Trophoblast cell (in vitro differentiated cells and primary cell): ENCODE results near the gene MXRA7.

Experiments
- DNase-seq, 2 donors: peaks; one replicate each; pipeline ENCODE4 v3.0.0-alpha.2; 2016
- H2AFZ ChIP-seq: 2 replicates; pipeline ENCODE4 v1.6.1; 2013; ENCODE audit warnings: low read length, moderate library complexity, mild to moderate bottlenecking; ENCODE audit not compliant: insufficient read depth, poor library complexity
- H2AK5ac ChIP-seq: 2 replicates; pipeline ENCODE4 v1.6.1; 2013; ENCODE audit warnings: mild to moderate bottlenecking, low read length
- H2BK120ac ChIP-seq: 2 replicates; pipeline ENCODE4 v1.6.1; 2013; ENCODE audit warnings: low read length, mild to moderate bottlenecking, moderate library complexity; ENCODE audit not compliant: insufficient read depth, poor library complexity
- H2BK12ac ChIP-seq: 2 replicates; pipeline ENCODE4 v1.6.1; 2013; ENCODE audit warnings: mild to moderate bottlenecking, low read length, moderate library complexity
- H2BK5ac ChIP-seq: 2 replicates; pipeline ENCODE4 v1.6.1; 2013; ENCODE audit warnings: low read length, low read depth, moderate library complexity, mild to moderate bottlenecking; ENCODE audit not compliant: poor library complexity
- H3K14ac ChIP-seq: 2 replicates; pipeline ENCODE4 v1.6.1; 2013; ENCODE audit warnings: mild to moderate bottlenecking, low read length
- H3K18ac ChIP-seq: 2 replicates; pipeline ENCODE4 v1.6.1; 2013; ENCODE audit warnings: mild to moderate bottlenecking, low read length
- H3K23ac ChIP-seq: 2 replicates; pipeline ENCODE4 v1.6.1; 2013; ENCODE audit warnings: low read length
- H3K27ac ChIP-seq: 2 replicates; pipeline ENCODE4 v1.5.1; 2013; ENCODE audit warnings: low read depth, mild to moderate bottlenecking, inconsistent platforms, low read length, moderate library complexity
- H3K27me3 ChIP-seq: 2 replicates; pipeline ENCODE4 v1.6.1; 2013; ENCODE audit warnings: inconsistent platforms, mild to moderate bottlenecking, low read length, moderate library complexity; ENCODE audit not compliant: insufficient read depth
- H3K36me3 ChIP-seq, 2 experiments: 1 replicate in 1 of 2; 2 replicates in 1 of 2; pipeline ENCODE4 v1.6.1; 2013; ENCODE audit warnings: low read length in 2 of 2, mild to moderate bottlenecking in 2 of 2, moderate library complexity in 1 of 2; ENCODE audit not compliant: insufficient read depth in 2 of 2, control insufficient read depth in 1 of 2
- H3K4ac ChIP-seq: 2 replicates; pipeline ENCODE4 v1.6.1; 2013; ENCODE audit warnings: low read depth, mild to moderate bottlenecking, low read length, moderate library complexity
- H3K4me1 ChIP-seq, 2 experiments: 1 replicate in 1 of 2; 2 replicates in 1 of 2; pipeline ENCODE4 v1.6.1; 2013; ENCODE audit warnings: low read length in 2 of 2, mild to moderate bottlenecking in 2 of 2, moderate library complexity in 1 of 2; ENCODE audit not compliant: insufficient read depth in 2 of 2, control insufficient read depth in 1 of 2
- H3K4me2 ChIP-seq: 2 replicates; pipeline ENCODE4 v1.6.1; 2013; ENCODE audit warnings: inconsistent platforms, mild to moderate bottlenecking, low read length, moderate library complexity
- H3K4me3 ChIP-seq: 2 replicates; pipeline ENCODE4 v1.5.1; 2013; ENCODE audit warnings: mild to moderate bottlenecking, low read depth, low read length, inconsistent platforms
- H3K79me1 ChIP-seq: one replicate; pipeline ENCODE4 v1.6.1; 2013; ENCODE audit warnings: low read length
- H3K79me2 ChIP-seq: 2 replicates; pipeline ENCODE4 v1.6.1; 2013; ENCODE audit warnings: low read length, mild to moderate bottlenecking; ENCODE audit not compliant: control insufficient read depth, insufficient read depth, poor library complexity
- H3K9ac ChIP-seq: 2 replicates; pipeline ENCODE4 v1.6.1; 2013; ENCODE audit warnings: mild to moderate bottlenecking, low read length
- H3K9me3 ChIP-seq: 2 replicates; pipeline ENCODE4 v1.6.1; 2013; ENCODE audit warnings: low read depth, mild to moderate bottlenecking, control low read depth, inconsistent platforms, low read length; ENCODE audit not compliant: insufficient read depth
- H4K12ac ChIP-seq: 2 replicates; pipeline ENCODE4 v1.6.1; 2013; ENCODE audit warnings: low read depth, mild to moderate bottlenecking, low read length, moderate library complexity
- H4K8ac ChIP-seq: 2 replicates; pipeline ENCODE4 v1.6.1; 2013; ENCODE audit warnings: low read depth, mild to moderate bottlenecking, low read length, moderate library complexity
- H4K91ac ChIP-seq: one replicate; pipeline ENCODE4 v1.6.1; 2013; ENCODE audit warnings: low read depth, mild to moderate bottlenecking, low read length, moderate library complexity
- WGBS: extraction: QIAGEN DNeasy Blood & Tissue Kit; methylation state at CpG from one replicate; pipeline ENCODE4 v1.1.7; 2013; ENCODE audit warnings: missing lambda C conversion rate; ENCODE audit not compliant: insufficient read length, insufficient coverage; ENCODE audit errors: extremely low coverage; 5-methylcytosine and 5-hydroxymethylcytosine counted together

MXRA7 gene

DNA sequence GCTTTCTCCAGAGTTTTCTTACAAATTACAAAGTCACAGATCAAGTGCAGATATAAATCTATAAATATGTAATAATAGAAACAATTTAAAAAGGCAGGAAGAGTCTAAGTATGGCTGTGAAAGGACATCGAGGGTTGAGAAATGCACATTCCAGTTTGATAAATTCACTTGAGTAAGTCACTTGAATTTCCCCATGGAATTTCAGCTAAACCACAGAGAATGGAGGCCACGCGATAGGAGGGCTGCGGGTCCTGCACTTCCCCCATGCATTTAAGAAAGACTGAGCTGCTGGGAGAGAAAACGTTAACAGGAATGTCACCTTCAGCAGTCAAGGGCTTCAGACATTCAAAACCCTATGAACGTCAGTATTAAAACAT lies 6.1 kb upstream of the MXRA7 start:
- H2BK5ac ChIP-seq = no peak overlapping the region
- no peaks in the 10 kb centered on the region for H3K79me2 ChIP-seq
- H3K23ac ChIP-seq = no peak overlapping the region
- H3K4me1 ChIP-seq = no peaks in the 10 kb centered on the region
- H2BK12ac ChIP-seq = no peak overlapping the region
- DNase-seq = peak; percentile 88 to 96
- H3K18ac ChIP-seq = no peak overlapping the region
- no peak overlapping the region for H2AFZ ChIP-seq
- no peak overlapping the region for H4K12ac ChIP-seq
- H3K14ac ChIP-seq = no peak overlapping the region
- H3K4me3 ChIP-seq = no peak overlapping the region
- H3K79me1 ChIP-seq = no peaks in the 10 kb centered on the region
- peaks cover 45 to 61% of the 10 kb centered on the region in 2 experiments for H3K36me3 ChIP-seq
- no peak overlapping the region for H3K4me2 ChIP-seq
- H3K4ac ChIP-seq = no peak overlapping the region
- no peaks in the 10 kb centered on the region for H3K9me3 ChIP-seq
- H3K27ac ChIP-seq = no peak overlapping the region
- H2BK120ac ChIP-seq = no peak overlapping the region
- no CpG with 5 or more reads among the region's 6 CpGs for WGBS
- no peaks in the 10 kb centered on the region for H3K27me3 ChIP-seq
- no peak overlapping the region for H4K91ac ChIP-seq
- H3K9ac ChIP-seq = no peak overlapping the region
- no peak overlapping the region for H2AK5ac ChIP-seq
- no peak overlapping the region for H4K8ac ChIP-seq

DNA sequence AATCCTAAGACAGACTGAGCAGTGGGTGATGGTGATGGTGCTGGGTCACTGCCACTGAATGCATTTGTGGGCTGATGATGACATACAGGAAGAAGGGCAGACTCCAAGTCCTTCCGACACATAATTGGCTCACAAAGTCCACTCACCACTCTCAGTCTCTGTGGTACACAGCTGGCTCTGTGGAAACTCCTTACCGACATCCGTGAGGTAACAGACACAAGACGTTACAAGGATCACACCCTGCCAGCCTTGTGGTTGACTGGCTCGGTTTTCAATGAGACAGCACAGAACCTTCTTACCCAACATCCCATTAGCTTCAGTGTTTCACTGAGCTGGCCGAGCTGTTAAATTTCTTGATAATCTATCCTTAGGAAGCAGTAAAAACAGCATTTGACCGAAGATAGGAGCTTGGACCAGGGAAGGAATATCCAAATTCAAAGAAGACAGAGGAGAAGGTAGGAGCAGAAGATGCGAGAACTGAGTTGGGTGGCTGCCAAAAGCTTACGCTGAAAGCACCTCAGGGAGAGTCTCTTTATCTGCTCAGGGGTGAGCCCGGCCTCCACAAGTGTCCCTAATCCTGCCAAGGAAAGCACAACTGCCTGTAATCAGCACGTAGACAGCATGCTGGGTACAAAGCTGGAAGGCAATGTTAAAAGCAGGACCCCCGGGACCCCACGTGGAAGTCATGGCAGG lies 5.5 kb upstream of the MXRA7 start:
- no CpG with 5 or more reads among the region's 13 CpGs for WGBS
- no peak overlapping the region for H2BK5ac ChIP-seq

DNA sequence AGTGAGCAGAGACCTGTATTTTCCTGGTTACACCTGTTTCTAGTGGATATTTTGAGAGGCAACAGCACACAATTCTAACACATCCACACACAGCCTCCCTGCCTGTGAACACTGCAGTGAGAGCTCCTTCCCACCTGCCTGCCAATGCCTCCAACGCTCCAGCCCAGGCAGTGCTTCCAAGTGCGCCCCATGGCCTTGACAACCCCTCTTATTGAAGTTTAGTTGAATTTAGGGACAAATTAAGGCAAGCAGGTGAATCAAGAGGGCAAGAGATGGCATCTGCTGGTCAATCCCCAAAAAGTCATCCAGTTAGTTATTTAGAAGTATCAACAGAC lies 4.7 kb upstream of the MXRA7 start:
- H3K36me3 ChIP-seq = peaks cover 38 to 49% of the 10 kb centered on the region in 2 experiments
- no peak overlapping the region for H2AFZ ChIP-seq
- H4K91ac ChIP-seq = no peak overlapping the region
- H2AK5ac ChIP-seq = no peak overlapping the region
- no peak overlapping the region for H3K18ac ChIP-seq
- no peak overlapping the region for H3K4ac ChIP-seq
- no peak overlapping the region for H4K12ac ChIP-seq
- no peak overlapping the region for H2BK5ac ChIP-seq
- no peak overlapping the region for H3K4me3 ChIP-seq
- no peaks in the 10 kb centered on the region for H3K27me3 ChIP-seq
- no peak overlapping the region for H3K4me2 ChIP-seq
- H3K4me1 ChIP-seq = peaks cover 2 to 6% of the 10 kb centered on the region in 2 experiments
- H2BK120ac ChIP-seq = no peak overlapping the region
- no peak for DNase-seq
- H3K79me2 ChIP-seq = no peaks in the 10 kb centered on the region
- no peak overlapping the region for H2BK12ac ChIP-seq
- H3K27ac ChIP-seq = no peak overlapping the region
- no peak overlapping the region for H3K23ac ChIP-seq
- no peak overlapping the region for H4K8ac ChIP-seq
- peaks cover under 1% of the 10 kb centered on the region for H3K79me1 ChIP-seq
- H3K9ac ChIP-seq = no peak overlapping the region
- WGBS = no CpG with 5 or more reads among the region's 2 CpGs
- H3K14ac ChIP-seq = no peak overlapping the region
- no peaks in the 10 kb centered on the region for H3K9me3 ChIP-seq

More for the DNA sequence above, 5.5 kb upstream of the MXRA7 start:
- H3K4me1 ChIP-seq = peaks cover 0 to 2% of the 10 kb centered on the region in 2 experiments
- H3K79me1 ChIP-seq = no peaks in the 10 kb centered on the region
- DNase-seq = peak; percentile 45 to 51
- H3K18ac ChIP-seq = no peak overlapping the region
- H2BK12ac ChIP-seq = no peak overlapping the region
- no peak overlapping the region for H2BK120ac ChIP-seq
- no peaks in the 10 kb centered on the region for H3K27me3 ChIP-seq
- H3K4ac ChIP-seq = no peak overlapping the region
- no peak overlapping the region for H4K12ac ChIP-seq
- peaks cover 43 to 56% of the 10 kb centered on the region in 2 experiments for H3K36me3 ChIP-seq
- no peaks in the 10 kb centered on the region for H3K9me3 ChIP-seq
- H3K23ac ChIP-seq = no peak overlapping the region
- H3K4me2 ChIP-seq = no peak overlapping the region
- no peak overlapping the region for H4K91ac ChIP-seq
- no peak overlapping the region for H3K9ac ChIP-seq
- H4K8ac ChIP-seq = no peak overlapping the region
- no peak overlapping the region for H2AK5ac ChIP-seq
- no peak overlapping the region for H3K27ac ChIP-seq
- peak overlapping the region; percentile 30 for H3K4me3 ChIP-seq
- H2AFZ ChIP-seq = no peak overlapping the region
- H3K14ac ChIP-seq = no peak overlapping the region
- H3K79me2 ChIP-seq = no peaks in the 10 kb centered on the region

DNA sequence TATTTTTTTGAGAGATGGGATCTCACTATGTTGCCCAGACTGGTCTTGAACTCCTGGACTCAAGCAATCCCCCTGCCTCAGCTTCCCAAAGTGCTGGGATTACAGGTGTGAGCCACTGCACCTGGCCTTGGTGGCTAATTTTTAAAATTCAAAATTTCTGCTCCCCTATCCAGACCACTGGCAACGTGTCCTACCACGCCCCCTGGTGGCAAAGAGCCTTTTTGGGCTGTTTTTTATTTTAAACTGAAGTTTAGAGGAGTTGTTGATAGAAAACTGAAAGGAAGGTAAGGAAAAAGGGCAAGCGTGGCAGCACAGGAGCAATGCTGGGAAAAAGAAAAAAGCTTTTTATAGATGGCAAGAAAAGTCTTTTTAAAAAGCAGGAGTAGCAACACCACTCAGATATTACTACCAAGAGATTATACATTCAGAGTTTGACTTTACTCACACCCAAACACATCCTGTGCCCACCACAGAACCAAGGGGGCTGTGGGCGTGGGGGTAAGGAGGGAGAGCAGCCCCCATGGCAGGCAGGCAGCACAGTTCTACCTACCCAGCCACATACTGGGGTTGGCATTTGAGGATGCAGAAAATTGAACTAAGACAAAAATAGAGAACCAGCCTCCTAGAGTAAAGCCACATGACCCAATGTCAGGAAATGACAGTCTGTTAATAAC lies 4.2 kb upstream of the MXRA7 start:
- H2BK5ac ChIP-seq = no peak overlapping the region
- no peaks in the 10 kb centered on the region for H3K27me3 ChIP-seq
- no peak overlapping the region for H3K9ac ChIP-seq
- no peak overlapping the region for H3K18ac ChIP-seq
- H3K4me1 ChIP-seq = peaks cover 6% of the 10 kb centered on the region in 2 experiments
- peak; percentile 63 to 91 for DNase-seq
- no peak overlapping the region for H3K14ac ChIP-seq
- no peaks in the 10 kb centered on the region for H3K9me3 ChIP-seq
- no peak overlapping the region for H3K4me2 ChIP-seq
- no peak overlapping the region for H4K12ac ChIP-seq
- no peak overlapping the region for H2AK5ac ChIP-seq
- no peak overlapping the region for H3K23ac ChIP-seq
- no peak overlapping the region for H3K27ac ChIP-seq
- no peak overlapping the region for H2AFZ ChIP-seq
- H3K79me2 ChIP-seq = peaks cover 4% of the 10 kb centered on the region
- H2BK120ac ChIP-seq = no peak overlapping the region
- no peak overlapping the region for H4K91ac ChIP-seq
- H3K36me3 ChIP-seq = peaks cover 33 to 44% of the 10 kb centered on the region in 2 experiments
- no peak overlapping the region for H2BK12ac ChIP-seq
- WGBS = no CpG with 5 or more reads among the region's 4 CpGs
- H3K79me1 ChIP-seq = peaks cover 5% of the 10 kb centered on the region
- H4K8ac ChIP-seq = no peak overlapping the region
- no peak overlapping the region for H3K4me3 ChIP-seq
- H3K4ac ChIP-seq = no peak overlapping the region
